Cardiac fibroblast (primary cell): Measurements from ENCODE around the gene MRPS18A.

ENCODE experiments used
- DNase-seq, 2 donors: peaks; one replicate each; pipeline versions ENCODE4 v3.0.0 to v3.0.0-alpha.2; 2010; ENCODE audit warnings: low read depth in 2 of 2
- H3K4me3 ChIP-seq, 2 donors: replicated peaks in 1 of 2; 1 replicate in 1 of 2; 2 replicates in 1 of 2; pipeline ENCODE4 v1.5.1; 2011; ENCODE audit warnings: low read depth in 2 of 2, low read length in 2 of 2, mild to moderate bottlenecking in 2 of 2, moderate library complexity in 1 of 2
- CTCF ChIP-seq: IDR thresholded peaks from one replicate; pipeline ENCODE4 v1.5.1; 2011; ENCODE audit warnings: low read depth, mild to moderate bottlenecking, low read length, inconsistent platforms

Gene MRPS18A

DNA sequence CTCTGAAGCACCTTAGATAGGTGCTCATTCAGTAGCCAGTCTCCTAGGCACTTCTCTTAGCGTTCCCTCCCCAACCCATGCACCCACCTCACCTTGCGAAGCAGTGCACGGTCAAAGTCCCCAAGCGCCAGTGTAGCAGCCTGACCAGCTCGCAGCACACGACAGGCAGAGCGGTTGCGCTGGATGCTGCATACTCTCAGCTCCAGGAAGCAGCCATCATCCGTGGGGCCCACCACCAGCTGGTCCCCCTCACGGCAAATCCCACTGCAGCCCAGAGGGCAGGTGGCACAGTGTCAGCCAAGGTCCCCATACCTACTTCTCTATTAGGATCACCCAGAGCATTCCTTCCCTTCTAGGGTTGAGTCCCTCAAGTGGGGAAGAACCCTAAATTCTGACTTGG, 65.0 kb downstream of the MRPS18A start:
- TF ChIP-seq CTCF: no peak
- no peak overlapping the region for H3K4me3 ChIP-seq
- no peak for DNase-seq

- TF ChIP-seq CTCF: no peak
- no peak for DNase-seq
- no peak overlapping the region for H3K4me3 ChIP-seq
These were observed 65.8 kb downstream of the MRPS18A start for GRCh38 chr6:43621836-43622180.
